Measurements from ENCODE around the gene ADRA2B. TPM values are rescaled to one million over a fixed set of nuclear protein-coding genes. Genes with fewer than 3 reads are reported as not detected.

The ADRA2B gene
- total RNA-seq, 2 donors from 2014 or later, result under 0.01 to 0.26 TPM

DNA sequence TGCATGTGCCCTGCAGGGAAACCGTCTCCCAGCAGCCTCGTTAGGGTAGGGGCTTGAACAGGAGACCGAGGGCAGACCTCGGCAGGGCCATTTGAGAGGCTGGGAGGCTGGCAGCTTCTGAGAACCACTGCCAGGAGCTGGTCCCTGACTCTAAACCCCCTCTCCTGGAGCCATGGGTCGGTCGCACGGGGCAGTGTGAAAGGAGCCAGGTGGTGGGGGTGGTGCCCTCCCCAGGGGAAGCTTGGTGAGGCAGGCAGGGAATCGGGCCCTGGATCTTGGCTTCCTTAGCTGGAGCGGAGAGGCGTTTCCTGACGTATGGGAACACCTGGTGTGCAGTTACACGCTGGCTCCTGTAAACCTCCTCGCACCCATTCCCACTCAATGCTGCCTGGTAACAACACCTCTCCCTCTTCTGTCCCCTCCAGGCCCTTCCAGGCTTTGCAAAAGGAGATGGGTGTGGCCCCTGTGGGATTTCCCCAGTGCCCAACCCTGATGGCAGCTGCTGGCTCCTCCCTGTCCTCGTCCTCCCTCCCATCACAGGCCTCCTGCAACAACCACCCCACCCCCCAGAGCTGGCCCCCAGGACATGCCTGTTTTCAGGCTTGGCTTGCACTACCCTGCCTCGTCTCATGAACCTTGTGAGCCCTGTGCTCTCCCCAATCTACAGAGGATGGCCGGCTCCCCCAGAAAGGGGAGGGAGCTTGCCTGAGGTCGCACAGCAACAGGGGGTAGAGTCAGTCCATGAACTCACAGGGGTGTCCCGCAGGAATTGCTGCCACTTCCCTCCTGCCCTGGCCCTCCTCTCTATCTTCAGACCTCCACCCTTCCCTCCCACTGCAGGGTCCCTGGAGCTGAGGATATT, 24.4 kb downstream of the ADRA2B start:
- peak; percentile 52 for ATAC-seq
- no peaks in the 10 kb centered on the region for H3K27me3 ChIP-seq
- WGBS, 2 donors, result 42 to 44% methylated on average over 11 to 18 of the region's 18 CpGs

DNA sequence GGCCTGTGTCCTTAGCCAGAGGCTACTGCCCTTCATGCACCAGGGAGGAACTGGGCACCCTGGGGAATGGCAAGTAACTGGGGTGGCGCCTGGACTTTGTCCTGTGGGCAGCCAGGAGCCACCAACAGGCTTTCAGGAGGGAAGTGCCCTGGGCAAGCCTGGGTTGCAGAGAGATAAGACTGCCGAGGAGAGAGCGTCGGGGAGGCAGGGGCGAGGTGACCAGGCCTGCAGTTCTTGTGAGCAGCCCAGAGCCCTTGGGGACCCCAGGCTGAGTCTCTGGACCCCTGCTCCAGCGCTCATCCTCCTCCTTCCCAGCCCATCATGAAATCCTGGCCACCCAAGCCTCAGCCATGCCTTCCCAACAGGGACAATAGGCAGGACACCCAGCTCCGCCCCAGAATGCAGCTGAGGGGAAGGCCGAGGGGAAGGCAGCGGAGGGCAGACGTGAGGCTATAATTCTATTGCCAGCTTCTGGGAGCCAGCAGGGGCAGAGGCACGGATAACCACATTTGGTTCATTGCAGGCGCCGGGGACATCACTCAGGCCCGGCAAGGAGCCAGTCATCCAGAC, 25.1 kb downstream of the ADRA2B start:
- 49 to 100% methylated on average over 1 to 13 of the region's 14 CpGs for WGBS, 2 donors
- Histone ChIP-seq H3K9me3 (no peaks in the 10 kb centered on the region), H3K27me3 (no peaks in the 10 kb centered on the region), H3K4me1 (peaks cover 29% of the 10 kb centered on the region), H3K36me3 (replicated peaks in 1 of 2; ENCODE audit: insufficient read depth in 1 of 2, low read depth in 2 of 2) (no peaks in the 10 kb centered on the region), H3K4me3 (no peak overlapping the region), H3K27ac (peak overlapping the region in 2 of 4 donors; percentile 18 to 28)
- ATAC-seq (peak; percentile 66), DNase-seq (peak; percentile 31 to 73 (median 57))
- no peak for TF ChIP-seq POLR2A (IDR thresholded peaks at IDR 0.05)
- TF ChIP-seq, protein P1, sequence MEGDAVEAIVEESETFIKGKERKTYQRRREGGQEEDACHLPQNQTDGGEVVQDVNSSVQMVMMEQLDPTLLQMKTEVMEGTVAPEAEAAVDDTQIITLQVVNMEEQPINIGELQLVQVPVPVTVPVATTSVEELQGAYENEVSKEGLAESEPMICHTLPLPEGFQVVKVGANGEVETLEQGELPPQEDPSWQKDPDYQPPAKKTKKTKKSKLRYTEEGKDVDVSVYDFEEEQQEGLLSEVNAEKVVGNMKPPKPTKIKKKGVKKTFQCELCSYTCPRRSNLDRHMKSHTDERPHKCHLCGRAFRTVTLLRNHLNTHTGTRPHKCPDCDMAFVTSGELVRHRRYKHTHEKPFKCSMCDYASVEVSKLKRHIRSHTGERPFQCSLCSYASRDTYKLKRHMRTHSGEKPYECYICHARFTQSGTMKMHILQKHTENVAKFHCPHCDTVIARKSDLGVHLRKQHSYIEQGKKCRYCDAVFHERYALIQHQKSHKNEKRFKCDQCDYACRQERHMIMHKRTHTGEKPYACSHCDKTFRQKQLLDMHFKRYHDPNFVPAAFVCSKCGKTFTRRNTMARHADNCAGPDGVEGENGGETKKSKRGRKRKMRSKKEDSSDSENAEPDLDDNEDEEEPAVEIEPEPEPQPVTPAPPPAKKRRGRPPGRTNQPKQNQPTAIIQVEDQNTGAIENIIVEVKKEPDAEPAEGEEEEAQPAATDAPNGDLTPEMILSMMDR (IDR thresholded peaks at IDR 0.05), result no peak
- intact Hi-C loops (cut with DNase I), result no loop called here

More for the DNA sequence above, 24.4 kb downstream of the ADRA2B start:
- peak; percentile 35 to 78 (median 62) for DNase-seq
- no peaks in the 10 kb centered on the region for H3K9me3 ChIP-seq
- no peak for TF ChIP-seq POLR2A (IDR thresholded peaks at IDR 0.05)
- TF ChIP-seq, protein P1 (IDR thresholded peaks at IDR 0.05), result peak in 2 of 7 experiments; percentile 6 to 20
- no peaks in the 10 kb centered on the region for H3K36me3 ChIP-seq (replicated peaks in 1 of 2; ENCODE audit: insufficient read depth in 1 of 2, low read depth in 2 of 2)
- intact Hi-C loops (cut with DNase I), result no loop called here
- H3K4me1 ChIP-seq, result peaks cover 29% of the 10 kb centered on the region
- H3K27ac ChIP-seq, result peak overlapping the region in 2 of 4 donors; percentile 18 to 28
- H3K4me3 ChIP-seq, result no peak overlapping the region

DNA sequence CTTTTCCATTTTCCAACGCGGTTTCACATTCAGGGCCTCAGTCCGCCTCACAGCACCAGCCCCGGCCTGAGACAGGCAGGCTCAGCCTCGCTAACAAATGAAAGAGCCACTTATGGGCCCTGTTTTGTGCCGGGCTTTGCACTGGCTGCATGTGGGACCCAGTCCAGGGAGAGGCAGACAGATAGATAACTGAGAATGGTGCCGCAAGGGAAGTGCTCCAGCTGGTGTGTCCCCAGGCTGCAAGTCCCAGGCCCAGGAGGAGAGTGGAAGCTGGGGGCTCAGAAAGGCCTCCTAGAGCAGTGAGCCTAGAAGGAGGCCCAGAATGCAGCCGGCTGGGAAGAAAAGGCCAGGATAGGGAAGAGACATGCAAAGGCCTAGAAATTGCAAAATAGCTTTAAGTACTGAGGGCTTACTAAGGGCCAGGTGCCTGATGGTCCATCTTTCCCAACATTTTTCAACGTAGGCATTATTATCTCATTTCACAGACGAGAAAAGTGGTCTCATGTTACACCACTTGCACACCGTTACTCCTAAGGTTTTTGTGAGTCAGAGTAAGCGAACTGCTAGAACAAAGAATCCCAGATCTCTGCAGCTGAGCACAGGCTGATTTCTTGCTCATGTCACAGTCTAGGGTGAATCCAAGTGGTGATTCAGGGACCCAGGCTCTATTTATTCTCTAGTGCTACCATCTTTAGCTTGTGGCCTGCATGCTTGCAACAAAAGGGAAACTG, 26.0 kb downstream of the ADRA2B start:
- Histone ChIP-seq H3K27ac (no peak overlapping the region), H3K27me3 (no peaks in the 10 kb centered on the region), H3K4me1 (peaks cover 29% of the 10 kb centered on the region), H3K9me3 (no peaks in the 10 kb centered on the region), H3K36me3 (replicated peaks in 1 of 2; ENCODE audit: insufficient read depth in 1 of 2, low read depth in 2 of 2) (no peaks in the 10 kb centered on the region), H3K4me3 (no peak overlapping the region)
- intact Hi-C loops (cut with DNase I), result no loop called here
- TF ChIP-seq, protein P1 (IDR thresholded peaks at IDR 0.05), result no peak
- TF ChIP-seq POLR2A (IDR thresholded peaks at IDR 0.05), result no peak
- ATAC-seq (no peak), DNase-seq (no peak)
- 70 to 76% methylated on average over 12 of the region's 12 CpGs for WGBS, 2 donors

DNA sequence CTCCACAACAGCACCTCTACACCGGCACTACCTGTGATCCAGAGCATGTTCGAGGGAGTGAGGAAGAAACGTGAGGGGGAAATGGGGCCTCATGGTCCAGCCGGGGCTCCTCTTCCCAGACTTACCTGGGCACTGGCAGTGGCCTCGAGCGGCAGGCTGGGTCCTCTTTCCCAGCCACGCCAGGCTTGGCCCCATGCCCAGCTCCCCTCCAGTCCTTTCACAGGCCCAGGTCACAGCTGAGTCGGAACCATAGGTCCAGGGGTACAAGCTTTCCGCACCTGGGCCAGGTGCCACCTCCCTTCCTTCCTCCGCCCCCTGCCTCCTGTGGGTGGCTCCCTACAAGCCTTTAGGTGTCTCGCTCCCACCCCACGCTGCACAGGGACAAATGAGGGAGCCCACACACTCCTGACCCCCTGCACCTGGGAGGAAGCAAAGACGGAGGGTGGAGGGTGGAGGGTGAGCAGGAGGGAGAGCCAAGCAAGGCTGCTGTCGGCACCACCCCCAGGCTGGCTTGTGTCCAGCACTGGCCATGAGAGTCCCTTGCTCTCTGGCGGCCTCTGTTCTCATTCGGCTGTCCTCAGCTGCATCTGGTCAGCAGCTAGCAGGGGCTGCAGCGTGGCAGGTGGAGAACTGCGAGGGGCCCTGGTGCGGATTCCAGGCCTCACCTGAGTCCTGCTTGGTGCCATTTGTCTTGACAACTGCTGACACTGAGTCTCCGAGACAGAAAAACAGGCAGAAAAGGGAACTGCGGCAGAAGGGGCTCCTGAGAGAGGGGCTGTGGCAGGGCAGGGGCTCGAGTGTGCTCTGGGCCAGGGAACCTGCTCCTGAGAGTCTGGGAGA, 26.8 kb downstream of the ADRA2B start:
- intact Hi-C loops (cut with DNase I), result no loop called here

More for the DNA sequence above, 26.8 kb downstream of the ADRA2B start:
- WGBS, 2 donors, result 53 to 75% methylated on average over 7 to 22 of the region's 22 CpGs
- ATAC-seq, result no peak
- no peak overlapping the region for H3K4me3 ChIP-seq
- H3K27me3 ChIP-seq, result no peaks in the 10 kb centered on the region
- no peak overlapping the region for H3K27ac ChIP-seq
- no peaks in the 10 kb centered on the region for H3K36me3 ChIP-seq (replicated peaks in 1 of 2; ENCODE audit: insufficient read depth in 1 of 2, low read depth in 2 of 2)
- no peak for TF ChIP-seq POLR2A (IDR thresholded peaks at IDR 0.05)
- TF ChIP-seq, protein P1 (IDR thresholded peaks at IDR 0.05), result no peak
- no peaks in the 10 kb centered on the region for H3K9me3 ChIP-seq
- DNase-seq, result peak; percentile 37 to 84 (median 68)
- H3K4me1 ChIP-seq, result peaks cover 29% of the 10 kb centered on the region

Measured in body of pancreas (tissue), 4 donors.